Smooth muscle cell (in vitro differentiated cells): ENCODE data around the gene MGARP. TPM values are rescaled to one million over a fixed set of nuclear protein-coding genes. Genes with fewer than 3 reads are reported as not detected.
A peak's percentile ranks its signal among the peaks of the same experiment; 100 is the strongest.
"Not testable (repeated sequence)": the region's sequence is repeated elsewhere in the genome, so short reads cannot be mapped to it uniquely, and the experiment has no call there.

Experiments
- DNase-seq: peaks from one replicate; lab custom pipeline; 2025; ENCODE audit not compliant: unreplicated experiment; lab: John Stamatoyannopoulos, UW
- H2AFZ ChIP-seq: fragments of 200-600 bp; sonication (generic); 2 replicates; pipeline ENCODE4 v1.6.0; 2016; ENCODE audit warnings: antibody characterized with exemption, low read depth, mild to moderate bottlenecking
- H3F3A ChIP-seq: fragments of 200-600 bp; sonication (generic); 2 replicates; pipeline ENCODE4 v1.6.0; 2017; ENCODE audit warnings: antibody characterized with exemption, low read depth
- H3K27ac ChIP-seq: fragments of 200-600 bp; sonication (generic); 2 replicates; pipeline ENCODE4 v1.5.1; 2016; ENCODE audit warnings: low read depth, mild to moderate bottlenecking
- H3K27me3 ChIP-seq: fragments of 200-600 bp; sonication (generic); 2 replicates; pipeline ENCODE4 v1.6.1; 2016; ENCODE audit warnings: low read depth, mild to moderate bottlenecking
- H3K36me3 ChIP-seq: fragments of 200-600 bp; sonication (generic); 2 replicates; pipeline ENCODE4 v1.5.1; 2016; ENCODE audit warnings: low read depth
- H3K4me1 ChIP-seq: fragments of 200-600 bp; sonication (generic); 2 replicates; pipeline ENCODE4 v1.5.1; 2016; ENCODE audit warnings: low read depth
- H3K4me2 ChIP-seq: fragments of 200-600 bp; sonication (generic); 2 replicates; pipeline ENCODE4 v1.6.0; 2016; ENCODE audit warnings: mild to moderate bottlenecking
- H3K4me3 ChIP-seq: fragments of 200-600 bp; sonication (generic); 2 replicates; pipeline ENCODE4 v1.5.1; 2016; ENCODE audit warnings: mild to moderate bottlenecking
- H3K79me2 ChIP-seq: fragments of 200-600 bp; sonication (generic); 2 replicates; pipeline ENCODE4 v1.6.0; 2016; ENCODE audit warnings: low read depth, mild to moderate bottlenecking
- H3K9ac ChIP-seq: fragments of 200-600 bp; sonication (generic); 2 replicates; pipeline ENCODE4 v1.6.0; 2016; ENCODE audit warnings: low read depth
- H3K9me3 ChIP-seq: fragments of 200-600 bp; sonication (generic); replicated peaks from 2 replicates; pipeline ENCODE4 v1.5.1; 2016; ENCODE audit warnings: low read depth
- H4K20me1 ChIP-seq: fragments of 200-600 bp; sonication (generic); 2 replicates; pipeline ENCODE4 v1.6.0; 2016; ENCODE audit warnings: low read depth
- CTCF ChIP-seq: fragments of 200-600 bp; sonication (generic); IDR thresholded peaks from 2 replicates; pipeline ENCODE4 v1.5.1; 2017; ENCODE audit warnings: borderline replicate concordance, mild to moderate bottlenecking, antibody characterized with exemption; ENCODE audit not compliant: insufficient read depth, poor library complexity, severe bottlenecking
- WGBS: methylation state at CpG from one replicate; pipeline ENCODE4 v1.1.7; 2016; ENCODE audit warnings: low lambda C conversion rate; 5-methylcytosine and 5-hydroxymethylcytosine counted together
- polyA plus RNA-seq: library from polyadenylated mRNA; unstranded; fragments of >200 nt; fragmentation: Nextera tagmentation; extraction: Ambion mirVana; gene quantifications from 2 replicates; pipeline ENCODE4 v1.2.1, GENCODE V29; 2016
- total RNA-seq: library from RNA; depleted of rRNA; stranded (reverse); fragments of >200 nt; gene quantifications from 2 replicates; pipeline ENCODE4 v1.2.3, GENCODE V29; 2014

MGARP gene
- total and polyA plus RNA-seq, 2 experiments from 2014 or later: 0.39 TPM; not detected in 1

- Histone ChIP-seq H3K9me3 (no peaks in the 10 kb centered on the region), H3K27ac (no peak overlapping the region), H3K36me3 (no peaks in the 10 kb centered on the region), H3K4me1 (peaks cover 11% of the 10 kb centered on the region), H3K4me3 (no peak overlapping the region), H3K4me2 (no peak overlapping the region), H3F3A (no peaks in the 10 kb centered on the region), H4K20me1 (peaks cover 92% of the 10 kb centered on the region), H3K9ac (no peak overlapping the region), H2AFZ (no peak overlapping the region), H3K27me3 (no peaks in the 10 kb centered on the region), H3K79me2 (peaks cover 98% of the 10 kb centered on the region)
- no peak for DNase-seq
- TF ChIP-seq CTCF: no peak
- WGBS: 82% methylated on average over 4 of the region's 4 CpGs
These were observed 34.2 kb upstream of the MGARP start for GRCh38 chr4:139314047-139314800.

- H3K27ac ChIP-seq, DNase-seq, H3K9ac ChIP-seq, H3K27me3 ChIP-seq, H3K4me3 ChIP-seq, H3K36me3 ChIP-seq, H3K9me3 ChIP-seq, H3F3A ChIP-seq, H2AFZ ChIP-seq, H3K4me2 ChIP-seq: not testable (repeated sequence)
- peaks cover 89% of the 10 kb centered on the region for H4K20me1 ChIP-seq
- peaks cover 98% of the 10 kb centered on the region for H3K79me2 ChIP-seq
- H3K4me1 ChIP-seq: peaks cover 11% of the 10 kb centered on the region
- 96% methylated on average over 10 of the region's 10 CpGs for WGBS
These were observed 33.4 kb upstream of the MGARP start for GRCh38 chr4:139313414-139313813.

- no peak for DNase-seq
- Histone ChIP-seq H3K9me3 (no peaks in the 10 kb centered on the region), H3K9ac (no peak overlapping the region), H3K4me2 (no peak overlapping the region), H3K79me2 (peaks cover 98% of the 10 kb centered on the region), H2AFZ (no peak overlapping the region), H3K27me3 (no peaks in the 10 kb centered on the region), H3K4me1 (peaks cover 11% of the 10 kb centered on the region), H3K27ac (peak overlapping the region; percentile 28), H4K20me1 (peaks cover 88% of the 10 kb centered on the region), H3F3A (no peaks in the 10 kb centered on the region), H3K36me3 (no peaks in the 10 kb centered on the region), H3K4me3 (no peak overlapping the region)
- 100% methylated on average over 3 of the region's 3 CpGs for WGBS
- no peak for TF ChIP-seq CTCF
These were observed 32.7 kb upstream of the MGARP start for GRCh38 chr4:139312552-139313332.

- 95% methylated on average over 3 of the region's 3 CpGs for WGBS
- no peak overlapping the region for H2AFZ ChIP-seq
- H3K36me3 ChIP-seq: no peaks in the 10 kb centered on the region
- H3K27me3 ChIP-seq: no peaks in the 10 kb centered on the region
- peak overlapping the region; percentile 28 for H3K27ac ChIP-seq
- no peaks in the 10 kb centered on the region for H3F3A ChIP-seq
- H3K4me2 ChIP-seq: no peak overlapping the region
- no peak overlapping the region for H3K4me3 ChIP-seq
- peaks cover 98% of the 10 kb centered on the region for H3K79me2 ChIP-seq
- no peak for DNase-seq
- H3K9ac ChIP-seq: no peak overlapping the region
- peaks cover 87% of the 10 kb centered on the region for H4K20me1 ChIP-seq
- TF ChIP-seq CTCF: no peak
- no peaks in the 10 kb centered on the region for H3K9me3 ChIP-seq
- peaks cover 11% of the 10 kb centered on the region for H3K4me1 ChIP-seq
These were observed 31.9 kb upstream of the MGARP start for GRCh38 chr4:139311909-139312308.
